ENCODE measurements around the gene NFE2L3.
"Not testable (repeated sequence)": the region's sequence is repeated elsewhere in the genome, so short reads cannot be mapped to it uniquely, and the experiment has no call there.

Gene NFE2L3

GRCh38 chr7:26163804-26164203, 11.8 kb downstream of the NFE2L3 start:
- H3K4me3 Mint-ChIP-seq; ATAC-seq (replicated peaks; ENCODE audit: extremely low read depth, poor library complexity, severe bottlenecking); DNase-seq (ENCODE audit: low spot score in 2 of 2); H3K27me3 Mint-ChIP-seq; H3K36me3 Mint-ChIP-seq (ENCODE audit: insufficient read depth); H3K9me3 Mint-ChIP-seq; H3K27ac Mint-ChIP-seq (ENCODE audit: low read depth): not testable (repeated sequence)
- H3K4me1 Mint-ChIP-seq = peaks cover 26% of the 10 kb centered on the region

DNA sequence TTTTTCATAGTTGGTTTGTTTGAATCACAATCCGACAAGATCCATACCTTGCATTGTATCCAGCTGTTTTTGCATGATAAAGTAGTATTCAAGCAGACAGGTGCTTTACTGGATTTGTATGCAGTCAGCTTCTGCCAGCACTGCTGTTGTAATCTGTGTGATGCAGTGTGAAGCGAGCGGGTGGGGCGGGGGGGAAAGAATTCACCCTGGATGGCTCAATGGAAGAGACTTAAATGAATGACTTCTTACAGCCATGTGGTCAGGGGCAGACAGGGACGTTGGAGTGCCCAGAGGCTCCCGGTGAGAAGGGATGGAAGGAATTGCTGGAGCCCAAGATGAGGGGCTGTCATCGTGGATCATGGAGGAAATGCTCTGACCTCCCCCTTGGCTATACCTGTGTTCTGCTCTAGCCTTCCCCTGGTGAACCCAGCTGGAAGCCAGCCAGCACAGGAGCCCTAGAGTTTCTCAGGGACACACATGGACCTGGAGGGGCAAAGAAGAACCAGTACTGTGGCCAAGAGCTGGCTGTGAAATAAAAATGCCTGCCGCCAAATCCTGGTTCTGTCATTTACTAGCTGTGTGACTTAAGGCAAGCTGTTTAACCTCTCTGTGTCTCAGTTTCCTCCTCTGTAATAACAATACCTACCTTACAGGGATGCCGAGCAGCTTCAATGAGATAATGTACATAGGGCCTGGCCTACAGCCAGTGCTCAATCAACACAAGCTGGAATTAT, 14.1 kb downstream of the NFE2L3 start:
- H3K4me1 Mint-ChIP-seq = peaks cover 24% of the 10 kb centered on the region
- peak overlapping the region; percentile 6 for H3K4me3 Mint-ChIP-seq
- H3K27ac Mint-ChIP-seq (ENCODE audit: low read depth) = peak overlapping the region; percentile 87
- peaks cover 5% of the 10 kb centered on the region for H3K36me3 Mint-ChIP-seq (ENCODE audit: insufficient read depth)
- DNase-seq (ENCODE audit: low spot score in 2 of 2) (no peak), ATAC-seq (replicated peaks; ENCODE audit: extremely low read depth, poor library complexity, severe bottlenecking) (no peak)
- H3K27me3 Mint-ChIP-seq = no peaks in the 10 kb centered on the region
- H3K9me3 Mint-ChIP-seq = no peaks in the 10 kb centered on the region

GRCh38 chr7:26166684-26167266, 14.8 kb downstream of the NFE2L3 start:
- ATAC-seq (replicated peaks; ENCODE audit: extremely low read depth, poor library complexity, severe bottlenecking) (peak; percentile 24), DNase-seq (ENCODE audit: low spot score in 2 of 2) (no peak)
- Mint-ChIP-seq H3K27ac (ENCODE audit: low read depth) (peak overlapping the region; percentile 87), H3K9me3 (no peaks in the 10 kb centered on the region), H3K4me1 (peaks cover 24% of the 10 kb centered on the region), H3K36me3 (ENCODE audit: insufficient read depth) (peaks cover 5% of the 10 kb centered on the region), H3K4me3 (peak overlapping the region; percentile 6), H3K27me3 (no peaks in the 10 kb centered on the region)

DNA sequence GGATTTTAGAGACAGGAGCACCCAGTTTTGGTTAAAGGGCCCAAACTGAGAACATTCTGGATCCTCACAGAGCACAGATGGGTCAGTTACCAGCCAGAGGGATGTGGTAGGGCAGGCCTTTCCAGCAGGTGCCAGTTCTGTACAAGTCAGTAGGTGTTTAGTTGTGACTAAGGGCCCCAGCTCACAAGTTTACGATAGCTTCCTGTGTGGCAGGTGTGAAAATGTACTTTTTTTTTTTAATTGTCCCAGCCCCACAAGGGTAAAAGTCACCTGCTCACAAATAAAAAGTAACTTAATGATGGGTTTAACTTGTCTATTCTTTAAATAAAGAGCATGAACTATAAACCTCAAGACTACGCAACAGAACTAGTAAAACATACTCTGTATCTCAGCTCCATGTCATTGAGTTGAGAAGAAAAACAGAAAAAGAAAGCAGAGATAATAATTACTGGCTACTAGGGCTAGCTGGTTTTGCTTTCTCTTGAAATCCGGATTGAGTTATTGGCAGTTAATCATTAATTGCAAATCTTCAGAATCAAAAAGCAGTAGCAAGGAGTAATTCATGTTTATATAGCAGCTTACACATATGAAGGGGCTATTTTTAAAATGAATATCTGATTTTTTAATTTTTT, 15.4 kb downstream of the NFE2L3 start:
- no peaks in the 10 kb centered on the region for H3K9me3 Mint-ChIP-seq
- peak; percentile 96 for ATAC-seq (replicated peaks; ENCODE audit: extremely low read depth, poor library complexity, severe bottlenecking)

DNA sequence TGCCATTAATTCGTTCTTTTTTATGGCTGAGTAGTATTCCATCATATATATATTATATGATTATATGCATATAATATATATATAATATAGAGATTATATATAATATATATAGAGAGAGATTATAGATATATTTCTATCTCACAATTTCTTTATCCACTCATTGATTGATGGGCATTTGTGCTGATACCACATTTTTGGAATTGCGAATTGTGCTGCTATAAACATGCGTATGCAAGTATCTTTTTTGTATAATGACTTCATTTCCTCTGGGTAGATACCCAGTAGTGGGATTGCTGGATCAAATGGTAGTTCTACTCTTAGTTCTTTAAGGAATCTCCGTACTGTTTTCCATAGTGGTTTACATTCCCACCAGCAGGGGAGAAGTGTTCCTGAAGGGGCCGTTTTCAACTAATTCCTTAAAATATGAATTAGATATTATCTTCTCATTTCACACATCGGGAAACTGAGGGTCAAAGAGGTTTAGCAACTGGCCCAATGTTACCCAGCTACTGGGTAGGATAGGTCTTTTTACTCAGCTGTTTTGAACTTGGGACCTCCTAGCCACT, 16.5 kb downstream of the NFE2L3 start:
- Mint-ChIP-seq H3K4me1 (peaks cover 24% of the 10 kb centered on the region), H3K36me3 (ENCODE audit: insufficient read depth) (peaks cover 5% of the 10 kb centered on the region), H3K27ac (ENCODE audit: low read depth) (no peak overlapping the region), H3K4me3 (no peak overlapping the region), H3K9me3 (no peaks in the 10 kb centered on the region), H3K27me3 (no peaks in the 10 kb centered on the region)
- DNase-seq (ENCODE audit: low spot score in 2 of 2) (no peak), ATAC-seq (replicated peaks; ENCODE audit: extremely low read depth, poor library complexity, severe bottlenecking) (no peak)

More for the DNA sequence above, 15.4 kb downstream of the NFE2L3 start:
- Mint-ChIP-seq H3K27me3 (no peaks in the 10 kb centered on the region), H3K27ac (ENCODE audit: low read depth) (peak overlapping the region; percentile 87), H3K36me3 (ENCODE audit: insufficient read depth) (peaks cover 5% of the 10 kb centered on the region), H3K4me1 (peaks cover 24% of the 10 kb centered on the region), H3K4me3 (peak overlapping the region; percentile 6)
- peak in 1 of 2 donors; percentile 48 for DNase-seq (ENCODE audit: low spot score in 2 of 2)

DNA sequence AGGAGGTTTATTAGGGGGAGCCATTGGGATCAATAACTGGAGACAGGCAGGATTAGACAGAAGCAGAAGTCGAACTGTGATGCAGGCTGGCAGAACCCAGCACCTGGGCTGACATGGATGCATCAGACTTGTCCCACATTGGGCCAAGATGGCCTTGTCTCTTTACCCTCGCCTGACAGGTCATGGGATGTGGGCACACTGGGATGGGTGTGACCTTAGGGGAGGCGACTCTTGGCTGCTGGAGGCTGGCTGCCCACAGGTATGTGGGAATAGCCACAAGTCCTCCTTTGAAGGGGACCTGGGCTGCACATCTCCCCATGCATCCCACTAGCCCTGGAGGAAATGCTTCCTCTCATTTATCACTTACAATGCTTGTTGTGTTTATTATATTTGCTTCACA, 17.3 kb downstream of the NFE2L3 start:
- no peak for DNase-seq (ENCODE audit: low spot score in 2 of 2)
- Mint-ChIP-seq H3K4me3 (no peak overlapping the region), H3K4me1 (peaks cover 24% of the 10 kb centered on the region), H3K9me3 (no peaks in the 10 kb centered on the region), H3K27ac (ENCODE audit: low read depth) (no peak overlapping the region), H3K27me3 (no peaks in the 10 kb centered on the region), H3K36me3 (ENCODE audit: insufficient read depth) (peaks cover 5% of the 10 kb centered on the region)
- ATAC-seq (replicated peaks; ENCODE audit: extremely low read depth, poor library complexity, severe bottlenecking) = no peak

GRCh38 chr7:26170663-26171062, 18.7 kb downstream of the NFE2L3 start:
- no peak for DNase-seq (ENCODE audit: low spot score in 2 of 2)
- H3K4me1 Mint-ChIP-seq = peaks cover 24% of the 10 kb centered on the region
- H3K27ac Mint-ChIP-seq (ENCODE audit: low read depth) = no peak overlapping the region
- no peak overlapping the region for H3K4me3 Mint-ChIP-seq
- no peak for ATAC-seq (replicated peaks; ENCODE audit: extremely low read depth, poor library complexity, severe bottlenecking)
- no peaks in the 10 kb centered on the region for H3K27me3 Mint-ChIP-seq
- H3K9me3 Mint-ChIP-seq = no peaks in the 10 kb centered on the region
- peaks cover 5% of the 10 kb centered on the region for H3K36me3 Mint-ChIP-seq (ENCODE audit: insufficient read depth)

DNA sequence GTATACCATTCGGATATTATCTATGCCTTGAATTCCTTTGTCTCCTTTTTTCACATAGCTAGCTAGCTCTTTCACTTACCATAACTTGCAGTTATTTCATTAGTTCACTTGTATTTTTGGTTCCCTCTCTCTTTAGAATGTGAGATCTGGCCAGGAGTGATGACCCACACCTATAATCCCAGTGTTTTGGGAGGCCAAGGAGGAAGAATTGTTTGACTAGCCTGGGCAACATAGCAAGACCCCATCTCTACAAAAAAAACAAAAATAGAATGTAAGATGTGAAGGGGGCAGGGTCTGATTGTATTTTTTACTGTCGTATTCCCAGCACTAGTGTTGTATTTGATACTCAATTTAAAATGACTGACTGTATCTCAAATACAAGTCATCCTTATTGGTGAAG, 19.6 kb downstream of the NFE2L3 start:
- no peaks in the 10 kb centered on the region for H3K9me3 Mint-ChIP-seq
- H3K36me3 Mint-ChIP-seq (ENCODE audit: insufficient read depth) = peaks cover 4% of the 10 kb centered on the region
- H3K27me3 Mint-ChIP-seq = no peaks in the 10 kb centered on the region
- DNase-seq (ENCODE audit: low spot score in 2 of 2) (no peak), ATAC-seq (replicated peaks; ENCODE audit: extremely low read depth, poor library complexity, severe bottlenecking) (no peak)
- H3K27ac Mint-ChIP-seq (ENCODE audit: low read depth) = no peak overlapping the region
- H3K4me1 Mint-ChIP-seq = peaks cover 16% of the 10 kb centered on the region
- no peak overlapping the region for H3K4me3 Mint-ChIP-seq

DNA sequence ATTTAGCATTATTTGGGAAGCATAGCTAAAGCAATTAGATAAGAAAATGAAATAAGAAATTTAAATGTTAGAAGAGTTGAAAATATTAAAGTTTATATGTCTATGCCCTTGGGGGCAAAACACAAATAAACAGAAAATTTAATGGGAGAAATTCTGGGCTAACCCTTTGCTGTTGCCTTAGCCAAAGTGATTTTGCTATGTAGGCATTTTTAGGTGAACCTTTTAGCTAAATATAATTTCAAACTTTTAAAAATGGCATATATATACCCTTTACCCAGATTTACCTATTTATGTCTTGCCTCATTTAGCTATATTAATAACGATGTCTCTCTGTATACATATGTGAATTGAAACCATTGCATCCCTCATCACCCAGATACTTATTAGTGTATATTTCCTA, 20.1 kb downstream of the NFE2L3 start:
- ATAC-seq (replicated peaks; ENCODE audit: extremely low read depth, poor library complexity, severe bottlenecking) (no peak), DNase-seq (ENCODE audit: low spot score in 2 of 2) (no peak)
- Mint-ChIP-seq H3K9me3 (no peaks in the 10 kb centered on the region), H3K4me1 (peaks cover 11% of the 10 kb centered on the region), H3K27me3 (no peaks in the 10 kb centered on the region), H3K27ac (ENCODE audit: low read depth) (no peak overlapping the region), H3K36me3 (ENCODE audit: insufficient read depth) (peaks cover 4% of the 10 kb centered on the region), H3K4me3 (no peak overlapping the region)

- not testable (repeated sequence) for H3K27ac Mint-ChIP-seq (ENCODE audit: low read depth); H3K4me3 Mint-ChIP-seq; H3K9me3 Mint-ChIP-seq; DNase-seq (ENCODE audit: low spot score in 2 of 2); H3K36me3 Mint-ChIP-seq (ENCODE audit: insufficient read depth); ATAC-seq (replicated peaks; ENCODE audit: extremely low read depth, poor library complexity, severe bottlenecking); H3K27me3 Mint-ChIP-seq
- H3K4me1 Mint-ChIP-seq = peaks cover 11% of the 10 kb centered on the region
Observed at GRCh38 chr7:26175903-26176302, 23.9 kb downstream of the NFE2L3 start.

- not testable (repeated sequence) for H3K27ac Mint-ChIP-seq (ENCODE audit: low read depth); H3K4me3 Mint-ChIP-seq; H3K36me3 Mint-ChIP-seq (ENCODE audit: insufficient read depth); H3K9me3 Mint-ChIP-seq; ATAC-seq (replicated peaks; ENCODE audit: extremely low read depth, poor library complexity, severe bottlenecking); DNase-seq (ENCODE audit: low spot score in 2 of 2); H3K27me3 Mint-ChIP-seq
- H3K4me1 Mint-ChIP-seq = peaks cover 16% of the 10 kb centered on the region
Observed at GRCh38 chr7:26176696-26177095, 24.7 kb downstream of the NFE2L3 start.

- not testable (repeated sequence) for H3K4me3 Mint-ChIP-seq; DNase-seq (ENCODE audit: low spot score in 2 of 2); H3K36me3 Mint-ChIP-seq (ENCODE audit: insufficient read depth)
Observed at GRCh38 chr7:26177269-26177668, 25.3 kb downstream of the NFE2L3 start.

More at GRCh38 chr7:26177269-26177668, 25.3 kb downstream of the NFE2L3 start:
- H3K27me3 Mint-ChIP-seq; H3K27ac Mint-ChIP-seq (ENCODE audit: low read depth); ATAC-seq (replicated peaks; ENCODE audit: extremely low read depth, poor library complexity, severe bottlenecking); H3K9me3 Mint-ChIP-seq: not testable (repeated sequence)
- H3K4me1 Mint-ChIP-seq = peaks cover 20% of the 10 kb centered on the region
